HG02938 (cell line): ENCODE data around the gene PHGDH.

Experiments
- ATAC-seq: cut with Tn5 transposase; IDR thresholded peaks from one replicate; pipeline ENCODE4 v1.9.1; 2021; ENCODE audit warnings: mild to moderate bottlenecking, moderate library complexity; ENCODE audit not compliant: unreplicated experiment

The PHGDH gene

GRCh38 chr1:119711804-119712341 is at the start of gene PHGDH:
Gene PHGDH, plus strand, starts transcription at chr1:119711934. Its CDS starts 89 bp downstream, at chr1:119712023.
- ATAC-seq: peak; percentile 62

GRCh38 chr1:119662034-119662437 is 49.7 kb upstream of the PHGDH start:
- ATAC-seq: peak; percentile 60

GRCh38 chr1:119664067-119664466 is 47.7 kb upstream of the PHGDH start:
- no peak for ATAC-seq

GRCh38 chr1:119667173-119667572 is 44.6 kb upstream of the PHGDH start:
- ATAC-seq: no peak

- ATAC-seq: no peak
These were observed 40.8 kb upstream of the PHGDH start for GRCh38 chr1:119670898-119671297.

- no peak for ATAC-seq
These were observed 38.4 kb upstream of the PHGDH start for GRCh38 chr1:119673171-119673940.

- ATAC-seq: no peak
These were observed 37.6 kb upstream of the PHGDH start for GRCh38 chr1:119674111-119674526.

GRCh38 chr1:119674835-119675289 is 36.9 kb upstream of the PHGDH start:
- ATAC-seq: peak; percentile 66

- peak; percentile 79 for ATAC-seq
These were observed 36.1 kb upstream of the PHGDH start for GRCh38 chr1:119675349-119676345.

GRCh38 chr1:119676571-119677206 is 35.0 kb upstream of the PHGDH start:
- no peak for ATAC-seq

GRCh38 chr1:119679223-119679622 is 32.5 kb upstream of the PHGDH start:
- no peak for ATAC-seq

GRCh38 chr1:119680193-119680592 is 31.5 kb upstream of the PHGDH start:
- ATAC-seq: no peak

GRCh38 chr1:119680723-119681122 is 31.0 kb upstream of the PHGDH start:
- no peak for ATAC-seq

GRCh38 chr1:119681560-119681959 is 30.2 kb upstream of the PHGDH start:
- ATAC-seq: no peak

GRCh38 chr1:119682141-119682540 is 29.6 kb upstream of the PHGDH start:
- no peak for ATAC-seq

GRCh38 chr1:119683893-119684292 is 27.8 kb upstream of the PHGDH start:
- ATAC-seq: no peak

GRCh38 chr1:119686661-119687060 is 25.1 kb upstream of the PHGDH start:
- ATAC-seq: no peak

- no peak for ATAC-seq
These were observed 24.2 kb upstream of the PHGDH start for GRCh38 chr1:119687434-119688079.

- ATAC-seq: no peak
These were observed 22.9 kb upstream of the PHGDH start for GRCh38 chr1:119688810-119689209.

- ATAC-seq: no peak
These were observed 22.2 kb upstream of the PHGDH start for GRCh38 chr1:119689511-119689910.
